Stromal cell of bone marrow (primary cell): ENCODE results near the gene CACNB1.

ENCODE experiments used
- DNase-seq: peaks from one replicate; pipeline ENCODE4 v3.0.0-alpha.2; 2012; ENCODE audit warnings: low read depth

Gene CACNB1

GRCh38 chr17:39225959-39226683, 28.7 kb upstream of the CACNB1 start:
- DNase-seq = no peak

DNA sequence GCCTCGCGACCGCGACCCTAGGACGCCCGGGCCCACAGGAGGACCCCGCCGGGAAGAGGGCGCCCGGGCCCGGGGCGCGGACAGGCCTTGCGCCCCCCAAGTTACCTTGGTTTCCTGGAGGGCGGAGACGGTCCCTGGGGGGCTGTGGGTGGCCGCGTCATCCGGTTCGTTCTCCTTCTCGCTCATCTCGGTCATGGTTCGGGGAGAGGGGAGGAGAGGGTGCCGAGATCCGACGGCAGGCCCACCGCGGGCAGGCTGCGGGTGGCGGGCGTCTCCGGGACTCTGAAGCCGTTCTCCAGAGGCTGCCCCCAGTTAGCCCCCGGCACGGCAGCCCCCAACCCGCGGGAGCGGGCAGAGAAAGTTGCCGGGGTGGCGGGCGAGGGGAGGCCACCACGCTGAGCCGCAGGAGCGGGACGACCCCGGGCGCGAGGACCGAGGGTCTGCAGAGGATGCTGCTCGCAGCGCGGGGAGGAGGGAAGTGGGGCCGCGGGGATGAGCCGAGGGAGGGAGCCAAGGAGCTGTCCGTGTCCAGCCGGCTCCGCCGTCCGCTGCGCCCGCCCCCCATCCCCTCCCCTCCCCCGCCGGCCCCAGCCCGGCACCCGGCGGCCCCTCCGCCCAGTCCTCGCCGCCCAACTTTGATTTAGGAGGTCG, 28.0 kb upstream of the CACNB1 start, which contains the start of gene STAC2:
Gene STAC2 (minus strand): TSS at position 638 of the 651 bp plus-strand sequence. CDS start 443 bp downstream, at position 195.
- no peak for DNase-seq

GRCh38 chr17:39224778-39225307, 27.4 kb upstream of the CACNB1 start:
- DNase-seq = no peak

DNA sequence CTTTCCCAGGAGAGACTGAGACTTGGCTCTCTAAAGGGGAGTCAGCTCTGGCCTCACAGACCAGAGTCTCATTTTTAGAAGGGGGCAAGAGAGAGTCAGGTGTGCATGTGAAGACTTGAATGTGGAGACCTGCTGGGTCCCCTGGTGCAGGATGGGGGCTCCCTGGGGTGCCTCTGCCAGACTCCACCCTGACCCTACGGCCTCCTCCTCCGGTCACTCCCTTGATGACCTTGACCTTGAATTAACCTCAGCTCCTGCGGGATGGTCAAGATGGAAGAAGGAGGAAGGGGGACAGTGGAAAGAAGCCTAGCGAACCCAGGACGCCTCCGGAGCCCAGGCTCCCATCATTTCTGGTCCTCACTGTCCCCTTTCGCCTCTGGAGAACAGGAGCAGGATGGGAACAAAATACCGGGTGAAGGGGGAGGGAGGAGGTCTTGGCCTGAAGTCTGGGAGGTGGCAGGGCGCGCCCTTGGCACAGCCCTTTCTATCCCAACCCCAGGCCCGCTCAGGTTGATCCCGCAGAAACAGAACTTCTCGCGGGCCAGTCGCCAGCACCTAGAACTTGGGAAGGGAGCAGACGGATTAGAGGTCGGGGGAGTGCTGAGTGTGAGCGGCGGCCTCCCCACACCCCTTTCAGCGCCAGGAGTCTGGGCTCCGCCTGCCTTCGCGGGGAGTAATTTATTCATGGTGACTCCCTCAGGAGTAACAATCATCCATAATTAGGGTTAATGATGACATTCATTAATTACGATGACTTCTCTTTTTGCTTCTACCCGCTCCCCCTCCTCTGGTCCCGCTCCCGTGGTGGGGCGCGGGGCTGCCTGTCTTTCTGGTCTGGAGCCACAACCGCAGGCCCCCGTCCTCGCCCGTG, 26.7 kb upstream of the CACNB1 start:
- no peak for DNase-seq

DNA sequence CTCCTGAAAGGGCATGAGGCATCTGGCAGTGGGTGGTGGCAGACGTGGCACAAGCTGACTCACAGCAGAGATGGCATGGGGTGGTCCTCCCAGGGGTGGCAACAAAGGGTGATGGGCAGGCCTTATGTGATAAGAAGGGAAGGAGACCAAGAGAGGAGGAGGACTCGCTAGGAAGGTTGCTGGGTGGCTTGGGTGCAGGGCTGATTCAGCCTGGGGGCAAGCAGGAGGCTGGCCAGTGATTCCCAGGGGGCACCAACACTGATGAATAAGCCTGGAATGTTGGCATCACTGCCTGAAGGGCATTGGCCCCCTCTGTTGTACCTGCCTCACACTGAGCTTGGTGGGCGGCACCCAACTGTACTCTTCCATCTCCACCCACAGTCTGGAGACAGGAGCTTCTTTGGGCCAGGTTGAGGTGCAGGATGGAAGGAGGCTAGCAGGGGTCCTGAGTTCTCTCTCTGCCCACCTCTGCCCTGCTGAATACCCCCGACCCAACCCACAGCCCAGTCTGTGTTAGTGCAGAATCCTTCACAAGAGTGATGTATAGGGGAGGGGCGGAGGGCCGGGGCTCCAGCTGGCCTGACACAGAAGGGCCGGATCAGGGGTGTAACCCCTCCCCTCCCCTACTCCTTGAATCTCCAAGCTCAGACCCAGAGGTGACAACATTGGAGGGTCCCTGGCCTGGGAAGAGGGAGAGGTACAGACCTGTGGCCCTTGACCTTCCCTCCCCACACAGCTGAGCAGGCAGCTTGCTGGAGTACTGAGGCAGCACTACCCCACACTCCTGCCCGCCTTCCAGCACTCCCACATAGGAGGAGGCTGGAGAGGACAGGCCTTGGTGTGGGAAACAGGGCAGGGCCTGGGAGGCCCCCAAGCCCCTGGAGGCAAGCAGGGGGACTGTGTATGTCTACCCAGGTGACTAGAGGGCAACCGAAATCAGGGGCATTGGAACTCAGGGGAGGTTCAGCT, 25.7 kb upstream of the CACNB1 start:
- DNase-seq = no peak

DNA sequence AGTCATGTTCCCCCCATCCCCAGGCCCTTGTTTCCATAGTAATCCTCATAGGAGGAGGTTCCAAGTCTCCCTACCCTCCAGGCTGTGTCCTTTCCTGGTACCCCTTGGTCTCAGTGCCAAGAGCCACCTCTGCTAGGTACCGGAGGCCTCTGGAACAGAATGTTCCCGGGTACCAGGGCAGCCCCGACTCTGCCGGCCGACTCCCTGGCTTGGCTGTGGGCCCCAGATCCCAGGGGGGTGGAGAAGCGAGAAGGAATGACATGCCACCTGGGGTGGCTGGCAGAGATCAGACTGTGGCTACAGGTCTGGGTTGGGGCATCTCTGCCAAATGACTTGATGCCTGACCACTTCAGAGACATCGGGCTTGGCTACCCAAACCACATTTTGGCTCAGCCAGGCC, 24.7 kb upstream of the CACNB1 start:
- DNase-seq = no peak

- DNase-seq = no peak
These were observed 24.1 kb upstream of the CACNB1 start for GRCh38 chr17:39221572-39221971.

- no peak for DNase-seq
These were observed 22.2 kb upstream of the CACNB1 start for GRCh38 chr17:39219647-39220154.

DNA sequence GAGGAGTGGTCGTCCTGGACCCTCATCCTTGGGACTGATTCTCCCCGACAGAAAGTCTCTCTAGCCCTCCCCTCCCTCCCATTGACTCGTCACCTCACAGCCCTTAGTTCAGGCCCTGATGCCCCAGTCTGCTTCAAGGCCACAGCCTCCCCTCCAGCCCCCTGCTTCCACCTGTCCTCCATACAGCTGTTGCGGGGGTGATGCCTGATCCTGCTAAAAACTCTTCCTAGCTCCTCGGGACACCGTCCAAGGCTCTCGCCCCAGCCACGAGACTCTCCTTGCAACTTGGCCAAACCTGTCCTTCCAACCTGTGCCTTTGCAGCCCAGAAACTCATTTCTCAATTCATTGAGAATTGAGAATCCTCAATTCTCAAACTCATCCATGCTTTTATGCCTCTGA, 21.4 kb upstream of the CACNB1 start:
- no peak for DNase-seq

DNA sequence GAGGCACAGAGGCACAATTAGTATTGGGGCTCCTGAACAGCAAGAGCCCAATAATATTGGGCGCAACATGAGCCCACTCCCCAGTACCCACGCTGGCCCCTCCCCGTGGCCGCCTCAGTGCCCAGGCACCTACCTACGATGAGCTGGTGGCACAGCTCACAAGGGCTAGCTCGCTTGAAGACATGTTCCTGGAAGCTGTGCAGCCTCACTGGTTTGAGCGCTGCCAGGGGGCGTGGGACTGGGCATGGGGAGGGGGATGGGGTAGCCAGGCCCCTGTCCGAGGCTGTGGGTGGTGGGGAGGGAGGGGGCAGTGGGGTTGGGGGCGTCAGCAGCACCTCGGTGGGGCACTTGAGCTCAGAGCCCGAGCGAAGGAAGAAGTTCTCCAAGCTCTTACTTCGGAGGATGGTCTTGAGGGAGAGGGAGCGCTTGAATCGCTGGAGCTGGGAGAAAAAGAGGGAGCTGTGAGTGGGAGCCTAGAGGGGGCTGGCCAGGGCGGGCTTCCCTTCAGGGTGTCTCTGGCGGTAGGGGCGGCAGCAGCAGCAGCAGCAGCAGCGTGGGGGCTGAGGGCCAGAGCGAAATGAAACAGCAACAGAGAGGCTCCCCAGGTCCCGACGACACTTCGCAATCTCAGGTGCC, 20.4 kb upstream of the CACNB1 start:
- no peak for DNase-seq

- DNase-seq = no peak
These were observed 16.4 kb upstream of the CACNB1 start for GRCh38 chr17:39213852-39214251.

- no peak for DNase-seq
These were observed 15.5 kb upstream of the CACNB1 start for GRCh38 chr17:39212841-39213480.

DNA sequence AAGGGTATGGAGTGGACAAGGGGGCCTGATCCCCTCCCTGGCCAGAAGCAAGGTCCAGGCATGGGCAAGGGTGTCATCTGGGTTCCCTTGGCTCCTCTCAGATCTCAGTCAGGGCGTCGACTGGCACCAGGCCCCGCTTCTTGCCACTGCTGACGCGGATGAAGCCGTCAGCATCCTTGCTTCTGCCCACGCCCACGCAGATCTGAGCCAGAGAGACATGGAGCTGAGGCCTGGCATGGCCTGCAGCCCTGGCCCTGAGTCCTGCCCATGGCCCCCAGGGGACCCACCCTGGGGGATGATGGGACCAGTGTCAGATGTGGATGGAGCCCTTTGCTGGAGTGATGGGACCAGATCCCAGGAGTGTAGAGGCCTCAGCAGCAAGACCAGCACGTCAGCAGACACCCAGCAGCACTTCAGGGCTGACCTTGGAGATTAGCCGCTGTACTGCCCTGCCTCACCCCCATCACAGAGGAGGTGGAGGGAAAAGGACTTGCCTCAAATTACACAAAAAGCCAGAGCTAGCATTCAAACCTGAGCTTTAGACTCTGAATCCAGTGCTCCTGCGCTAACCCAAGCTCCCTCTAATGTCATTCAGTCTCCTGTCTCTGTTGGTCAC, 14.8 kb upstream of the CACNB1 start:
- no peak for DNase-seq

- DNase-seq = no peak
These were observed 12.6 kb upstream of the CACNB1 start for GRCh38 chr17:39210093-39210434.

DNA sequence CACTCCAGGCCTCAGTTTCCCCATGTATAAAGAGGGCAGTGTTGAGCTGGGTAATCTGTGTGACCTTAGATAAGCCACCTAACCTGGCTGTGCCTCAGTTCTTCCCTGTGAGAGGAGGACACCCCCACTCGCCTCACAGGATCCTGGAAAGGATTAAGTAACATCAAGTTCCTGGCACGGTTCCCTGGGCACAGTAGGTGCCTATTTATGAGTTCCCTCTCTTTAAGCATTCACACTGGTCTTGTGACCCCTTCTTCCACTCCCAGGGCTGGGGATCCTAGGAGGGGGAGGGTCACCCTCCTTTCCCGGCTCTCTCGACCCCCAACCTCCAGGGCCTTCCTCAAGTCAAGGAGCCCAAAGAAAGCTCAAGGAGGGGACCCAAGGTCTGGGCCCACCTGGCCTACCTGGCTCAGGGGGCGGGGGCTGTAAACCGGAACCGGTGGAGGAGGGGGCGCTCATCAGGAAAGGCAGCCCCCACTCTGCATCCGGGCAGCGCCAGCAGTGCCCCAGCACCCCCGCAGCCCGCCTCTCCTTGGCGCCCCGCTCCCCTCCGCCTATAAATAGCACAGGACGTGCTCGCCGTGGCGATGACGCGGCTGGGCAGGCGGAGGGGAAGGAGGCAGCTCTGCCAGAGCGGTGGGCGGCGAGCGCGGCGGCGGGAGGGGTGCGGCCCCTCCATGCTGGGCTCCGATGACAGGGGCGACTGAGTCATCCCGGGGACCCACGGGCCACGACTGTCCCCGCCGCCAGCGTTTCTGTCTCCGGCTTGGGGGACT, 12.0 kb upstream of the CACNB1 start:
- DNase-seq = no peak

GRCh38 chr17:39208893-39209292, 11.4 kb upstream of the CACNB1 start:
- DNase-seq = no peak

DNA sequence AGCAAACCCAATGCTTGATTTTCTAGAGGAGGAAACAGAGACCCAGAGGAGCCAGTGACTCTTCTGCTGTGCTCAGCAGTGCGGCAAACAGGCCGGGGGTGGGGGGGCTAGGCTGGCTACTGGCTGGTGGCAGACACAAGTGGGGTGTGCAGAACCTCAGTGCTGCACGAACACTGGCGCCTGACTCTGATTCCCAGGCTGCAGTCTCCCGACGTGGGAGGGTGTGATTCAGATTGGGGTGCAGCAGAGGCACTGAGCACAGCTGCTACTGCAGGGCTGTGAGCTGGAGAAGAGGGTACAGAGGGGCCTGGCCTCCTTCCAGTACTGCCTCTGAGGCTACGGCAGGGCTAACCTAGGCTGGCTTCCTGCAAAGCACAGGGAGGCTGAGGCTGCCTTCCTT, 10.7 kb upstream of the CACNB1 start:
- DNase-seq = no peak

- DNase-seq = no peak
These were observed 7.7 kb upstream of the CACNB1 start for GRCh38 chr17:39205112-39205526.

DNA sequence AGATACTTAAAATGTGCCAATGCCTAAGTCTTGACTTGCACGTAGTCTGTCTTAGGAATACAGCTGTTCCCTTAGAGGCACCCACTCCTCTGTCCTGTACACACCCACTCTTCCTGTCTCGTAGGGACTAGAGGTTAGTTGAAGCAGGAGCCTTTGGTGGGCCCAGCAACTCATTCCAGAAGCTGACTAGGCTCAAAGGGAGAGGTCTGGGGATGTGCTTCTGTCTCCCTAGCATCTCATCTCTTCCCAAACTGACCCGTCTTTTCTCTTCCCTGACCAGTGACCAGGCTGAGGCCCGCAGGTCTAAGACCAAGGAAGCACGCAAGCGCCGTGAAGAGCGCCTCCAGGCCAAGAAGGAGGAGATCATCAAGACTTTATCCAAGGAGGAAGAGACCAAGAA, 6.8 kb upstream of the CACNB1 start:
- DNase-seq = no peak
